RWPE1 (cell line): ENCODE data around the gene SLC6A17.

Experiments used
- CTCF ChIA-PET: fragments of 350-600 bp; sonication (Branson Sonifier 250); formaldehyde crosslinking; extraction: SDS; loops from one replicate; lab custom pipeline; 2021; lab: Yijun Ruan, JAX
- POLR2A ChIA-PET: fragments of 400-600 bp; formaldehyde crosslinking; extraction: SDS; loops from one replicate; lab custom pipeline; 2020; ENCODE audit warnings: antibody characterized with exemption; ENCODE audit not compliant: low non-redundant PET; lab: Yijun Ruan, JAX
- DNase-seq: peaks from one replicate; pipeline ENCODE4 v3.0.0; 2012; ENCODE audit warnings: low spot score
- H3K27ac ChIP-seq: fragments of 450-650 bp; 2 replicates; pipeline ENCODE4 v1.5.1; 2017
- TF ChIP-seq, protein P1 (sequence below): fragments of 450-650 bp; conservative IDR thresholded peaks from 2 replicates; pipeline ENCODE4 v1.5.1; 2017; ENCODE audit warnings: low read depth, mild to moderate bottlenecking

The SLC6A17 gene

GRCh38 chr1:110229348-110230001, 79.2 kb downstream of the SLC6A17 start:
- ChIA-PET CTCF (interaction anchor here (0.9 kb wide), 1 partner anchor 21 kb away, joined by 5 read pairs; no protein-coding TSS in a partner anchor), POLR2A (no interaction called here)
- TF ChIP-seq, protein P1, sequence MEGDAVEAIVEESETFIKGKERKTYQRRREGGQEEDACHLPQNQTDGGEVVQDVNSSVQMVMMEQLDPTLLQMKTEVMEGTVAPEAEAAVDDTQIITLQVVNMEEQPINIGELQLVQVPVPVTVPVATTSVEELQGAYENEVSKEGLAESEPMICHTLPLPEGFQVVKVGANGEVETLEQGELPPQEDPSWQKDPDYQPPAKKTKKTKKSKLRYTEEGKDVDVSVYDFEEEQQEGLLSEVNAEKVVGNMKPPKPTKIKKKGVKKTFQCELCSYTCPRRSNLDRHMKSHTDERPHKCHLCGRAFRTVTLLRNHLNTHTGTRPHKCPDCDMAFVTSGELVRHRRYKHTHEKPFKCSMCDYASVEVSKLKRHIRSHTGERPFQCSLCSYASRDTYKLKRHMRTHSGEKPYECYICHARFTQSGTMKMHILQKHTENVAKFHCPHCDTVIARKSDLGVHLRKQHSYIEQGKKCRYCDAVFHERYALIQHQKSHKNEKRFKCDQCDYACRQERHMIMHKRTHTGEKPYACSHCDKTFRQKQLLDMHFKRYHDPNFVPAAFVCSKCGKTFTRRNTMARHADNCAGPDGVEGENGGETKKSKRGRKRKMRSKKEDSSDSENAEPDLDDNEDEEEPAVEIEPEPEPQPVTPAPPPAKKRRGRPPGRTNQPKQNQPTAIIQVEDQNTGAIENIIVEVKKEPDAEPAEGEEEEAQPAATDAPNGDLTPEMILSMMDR = no peak
- no peak overlapping the region for H3K27ac ChIP-seq
- peak; percentile 73 for DNase-seq

DNA sequence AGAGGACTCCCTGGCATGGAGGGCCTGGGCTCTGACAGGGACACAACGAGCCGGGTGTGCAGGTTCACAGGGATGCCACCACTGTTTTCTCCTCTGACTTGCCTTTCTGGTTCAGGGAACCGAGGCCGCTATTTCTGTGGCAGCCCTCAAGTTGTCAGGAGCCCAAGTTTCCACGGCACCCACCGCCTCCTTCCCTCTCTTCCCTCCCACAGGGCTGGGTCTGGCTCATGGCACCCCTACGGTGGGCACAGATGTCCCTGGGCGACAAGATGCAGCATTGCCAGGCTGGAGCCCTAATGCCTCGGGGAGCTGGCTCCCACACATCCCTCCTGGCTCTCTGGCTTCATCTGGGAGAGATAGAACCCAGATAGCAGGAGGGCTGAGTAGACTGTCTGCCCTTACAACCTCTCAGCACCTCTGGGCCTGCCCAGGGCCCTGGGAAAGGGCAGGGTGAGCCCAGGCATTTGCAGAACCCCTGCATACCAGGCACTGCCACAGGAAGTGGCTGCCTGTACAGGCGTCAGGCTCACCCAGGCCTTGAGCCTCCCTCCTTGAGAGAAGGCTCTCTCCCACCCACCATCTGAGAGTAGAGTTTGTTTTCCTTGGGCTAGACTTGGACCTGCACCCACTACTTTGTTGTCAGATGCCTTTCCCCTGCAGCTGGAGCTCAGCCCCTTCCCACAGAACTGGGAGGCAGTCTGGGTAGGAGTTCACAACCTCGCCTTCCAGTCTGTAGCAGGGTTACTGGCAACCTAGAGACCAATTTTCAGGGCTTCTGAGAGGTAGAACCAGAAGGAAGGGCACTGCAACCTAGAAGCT, 80.3 kb downstream of the SLC6A17 start:
- DNase-seq = no peak
- TF ChIP-seq, protein P1 = no peak
- POLR2A ChIA-PET = no interaction called here
- CTCF ChIA-PET = no interaction called here
- H3K27ac ChIP-seq = no peak overlapping the region

DNA sequence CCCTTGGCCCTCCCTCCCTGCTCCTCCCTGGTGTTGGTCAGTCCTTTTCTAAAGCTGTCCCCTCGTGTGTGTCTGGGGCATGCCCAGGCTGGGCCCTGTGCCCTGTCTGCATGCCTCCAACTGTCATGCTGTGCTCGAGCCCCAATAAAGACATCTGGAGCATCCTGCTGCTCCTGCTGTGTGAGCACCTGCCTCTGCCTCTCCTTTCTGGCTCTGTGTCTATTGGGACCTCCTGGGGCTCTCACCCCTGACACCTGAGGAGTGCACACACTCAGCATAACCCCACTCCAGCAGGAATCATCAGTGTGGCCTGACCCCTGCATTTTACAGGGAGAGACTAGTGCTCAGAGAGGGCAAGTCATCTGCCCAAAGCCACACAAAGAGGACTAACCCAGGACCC, 83.6 kb downstream of the SLC6A17 start:
- TF ChIP-seq, protein P1 = no peak
- DNase-seq = no peak
- POLR2A ChIA-PET = no interaction called here
- no peak overlapping the region for H3K27ac ChIP-seq
- CTCF ChIA-PET = no interaction called here

DNA sequence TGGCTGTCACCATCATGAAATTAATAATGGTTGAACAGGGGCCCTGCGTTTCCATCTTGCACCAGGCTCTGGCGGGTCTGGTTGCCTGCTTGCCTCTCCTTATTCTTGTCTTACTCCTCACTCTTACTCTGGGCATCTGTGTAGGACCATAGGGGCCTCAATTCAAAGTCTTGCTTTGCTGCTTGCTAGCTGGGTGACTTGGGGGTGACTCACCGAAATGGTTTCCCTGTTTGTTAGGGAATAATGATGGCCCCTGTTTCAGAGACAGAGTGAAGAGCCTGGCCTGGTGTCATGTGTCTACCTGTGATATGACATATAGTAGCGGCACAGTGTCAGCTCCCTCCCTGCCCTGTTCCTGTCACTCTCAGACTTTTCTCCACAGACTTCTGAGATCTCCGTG, 84.4 kb downstream of the SLC6A17 start:
- CTCF ChIA-PET = interaction anchor here (0.6 kb wide), 1 partner anchor 129 kb away, joined by 3 read pairs; no protein-coding TSS in a partner anchor
- POLR2A ChIA-PET = no interaction called here
- TF ChIP-seq, protein P1 = no peak
- DNase-seq = no peak
- H3K27ac ChIP-seq = no peak overlapping the region

DNA sequence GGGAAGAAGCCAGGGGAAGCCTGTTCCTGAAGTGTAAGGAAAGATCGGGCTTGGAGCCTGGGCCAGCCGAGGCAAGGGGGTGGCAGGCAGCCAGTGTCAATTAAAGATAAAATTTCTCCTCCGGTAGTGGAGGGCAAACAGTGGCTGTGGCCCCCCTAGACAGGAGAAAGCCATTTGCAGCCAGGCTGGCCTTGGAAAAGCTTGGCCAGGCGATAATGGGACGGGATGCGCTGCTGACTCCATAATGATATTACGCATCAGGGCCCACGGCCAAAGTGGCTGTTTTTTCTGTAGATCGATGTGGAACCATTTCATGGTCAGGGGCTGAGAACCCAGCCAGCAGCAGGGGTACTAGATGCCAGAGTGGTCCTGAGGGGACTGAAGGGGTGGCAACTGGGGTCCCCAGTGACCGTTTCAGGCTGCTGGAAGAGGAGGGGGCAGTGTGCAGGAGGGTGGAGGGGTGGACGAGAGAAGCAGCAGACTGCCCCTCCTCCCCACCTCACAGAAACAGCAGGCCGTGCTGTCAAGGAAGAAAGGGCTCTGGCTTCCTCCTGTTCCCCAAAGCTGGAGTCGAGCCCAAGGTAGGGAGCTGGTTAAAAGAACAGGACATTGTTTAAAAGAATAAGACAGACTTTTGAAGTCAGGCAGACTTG, 85.0 kb downstream of the SLC6A17 start:
- no peak overlapping the region for H3K27ac ChIP-seq
- ChIA-PET CTCF (no interaction called here), POLR2A (no interaction called here)
- DNase-seq = no peak
- TF ChIP-seq, protein P1 = no peak
